ENCODE data around the gene KLK8. TPM values are rescaled to one million over a fixed set of nuclear protein-coding genes. Genes with fewer than 3 reads are reported as not detected.

KLK8 gene
- total RNA-seq, 1 experiment from 2014 or later, result 2.7 TPM

DNA sequence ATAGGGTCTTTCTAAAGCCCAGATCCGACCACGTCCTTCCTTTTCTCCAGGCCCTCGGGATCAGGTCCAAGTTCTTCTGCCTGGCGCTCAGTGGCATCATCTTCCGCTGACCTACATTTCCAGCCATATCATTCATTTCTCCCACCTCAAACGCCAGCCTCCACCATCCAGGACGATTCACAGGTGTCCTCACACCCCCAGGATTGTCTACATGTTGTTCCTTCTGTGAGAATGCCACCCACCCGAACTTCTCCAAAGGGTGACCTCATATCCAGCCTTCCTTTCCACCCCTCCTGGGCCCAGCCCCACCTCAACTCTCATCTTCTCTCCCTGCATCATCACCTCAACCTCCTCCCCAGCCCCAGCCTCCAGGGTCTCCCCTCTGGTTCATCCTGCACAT is 43.8 kb downstream of the KLK8 start:
- DNase-seq, result no peak
- no peak overlapping the region for H3K14ac ChIP-seq (ENCODE audit: insufficient read depth, low read length)
- Mint-ChIP-seq H3K9me3 (peaks cover 0 to 2% of the 10 kb centered on the region in 2 experiments; a peak in 1 of 5 replicates), H3K4me1 (peaks cover 3 to 17% of the 10 kb centered on the region in 2 experiments), H3K4me3 (no peak overlapping the region), H3K27me3 (ENCODE audit: low read depth) (peaks cover 39% of the 10 kb centered on the region), H3K36me3 (ENCODE audit: insufficient read depth in 1 of 3, low read depth in 3 of 3) (no peaks in the 10 kb centered on the region; a peak in 2 of 7 replicates), H3K27ac (no peak overlapping the region)
- H3K79me2 ChIP-seq (ENCODE audit: insufficient read depth, low read length), result no peaks in the 10 kb centered on the region
- TF ChIP-seq, protein P1, sequence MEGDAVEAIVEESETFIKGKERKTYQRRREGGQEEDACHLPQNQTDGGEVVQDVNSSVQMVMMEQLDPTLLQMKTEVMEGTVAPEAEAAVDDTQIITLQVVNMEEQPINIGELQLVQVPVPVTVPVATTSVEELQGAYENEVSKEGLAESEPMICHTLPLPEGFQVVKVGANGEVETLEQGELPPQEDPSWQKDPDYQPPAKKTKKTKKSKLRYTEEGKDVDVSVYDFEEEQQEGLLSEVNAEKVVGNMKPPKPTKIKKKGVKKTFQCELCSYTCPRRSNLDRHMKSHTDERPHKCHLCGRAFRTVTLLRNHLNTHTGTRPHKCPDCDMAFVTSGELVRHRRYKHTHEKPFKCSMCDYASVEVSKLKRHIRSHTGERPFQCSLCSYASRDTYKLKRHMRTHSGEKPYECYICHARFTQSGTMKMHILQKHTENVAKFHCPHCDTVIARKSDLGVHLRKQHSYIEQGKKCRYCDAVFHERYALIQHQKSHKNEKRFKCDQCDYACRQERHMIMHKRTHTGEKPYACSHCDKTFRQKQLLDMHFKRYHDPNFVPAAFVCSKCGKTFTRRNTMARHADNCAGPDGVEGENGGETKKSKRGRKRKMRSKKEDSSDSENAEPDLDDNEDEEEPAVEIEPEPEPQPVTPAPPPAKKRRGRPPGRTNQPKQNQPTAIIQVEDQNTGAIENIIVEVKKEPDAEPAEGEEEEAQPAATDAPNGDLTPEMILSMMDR (conservative IDR thresholded peaks at IDR 0.05), result no peak
- no peak overlapping the region for H3T11ph ChIP-seq (ENCODE audit: low read length)
- H4K91ac ChIP-seq (ENCODE audit: insufficient read length, low read depth, low read length), result no peak overlapping the region
- no peaks in the 10 kb centered on the region for H4K20me1 ChIP-seq (ENCODE audit: control insufficient read depth, insufficient read depth, insufficient read length)
- no peak overlapping the region for H2AK5ac ChIP-seq (ENCODE audit: insufficient read length, low read length)
- H3K79me1 ChIP-seq (ENCODE audit: insufficient read depth, low read depth, low read length, poor library complexity, severe bottlenecking), result no peaks in the 10 kb centered on the region
- no peaks in the 10 kb centered on the region for H3K4me1 ChIP-seq (ENCODE audit: insufficient read depth, low read length)
- no peaks in the 10 kb centered on the region for H3K9me3 ChIP-seq (ENCODE audit: control insufficient read depth, low read depth, low read length)
- H3K18ac ChIP-seq (ENCODE audit: insufficient read length, low read depth, low read length), result no peak overlapping the region
- no peak overlapping the region for H3K4me2 ChIP-seq (ENCODE audit: insufficient read depth, insufficient read length, low read length)
- no peak overlapping the region for H3K56ac ChIP-seq (ENCODE audit: insufficient read length, low read depth, low read length)
- H3K23me2 ChIP-seq (ENCODE audit: insufficient read length, low read depth, low read length, poor library complexity, severe bottlenecking), result no peaks in the 10 kb centered on the region
- H2BK120ac ChIP-seq (ENCODE audit: low read depth, low read length, poor library complexity, severe bottlenecking), result no peak overlapping the region
- no CpG with 5 or more reads among the region's 8 CpGs for whole genome bisulfite sequencing (ENCODE audit: extremely low coverage, insufficient read length, low lambda C conversion rate)
- no peak overlapping the region for H2BK12ac ChIP-seq (ENCODE audit: insufficient read length, low read depth, low read length)
- no peak overlapping the region for H4K5ac ChIP-seq (ENCODE audit: insufficient read length, low read depth, low read length)
- H3K27ac ChIP-seq (ENCODE audit: insufficient read length, low read depth, low read length), result no peak overlapping the region
- H2BK15ac ChIP-seq (ENCODE audit: low read depth, low read length), result no peak overlapping the region
- H3K23ac ChIP-seq (ENCODE audit: insufficient read length, low read depth, low read length), result no peak overlapping the region
- no peak overlapping the region for H2BK20ac ChIP-seq (ENCODE audit: low read depth, low read length, poor library complexity, severe bottlenecking)
- no peak overlapping the region for H4K8ac ChIP-seq (replicated peaks; ENCODE audit: insufficient read length, low read depth, low read length)
- H3K9ac ChIP-seq (ENCODE audit: extremely low read depth, insufficient read length, low read length), result no peak overlapping the region
- H3K27me3 ChIP-seq (ENCODE audit: insufficient read depth, low read length), result no peaks in the 10 kb centered on the region
- no peak overlapping the region for H2AFZ ChIP-seq (ENCODE audit: low read length)
- no peak overlapping the region for H2BK5ac ChIP-seq (ENCODE audit: insufficient read length, low read length)
- no peak overlapping the region for H3K4ac ChIP-seq (ENCODE audit: low read depth, low read length)
